HL-60 (cell line): ENCODE data around the gene RNF220.

Experiments used
- CTCF ChIP-seq: IDR thresholded peaks from one replicate; pipeline ENCODE4 v1.5.1; 2011; ENCODE audit warnings: low read length, control low read depth, inconsistent platforms; ENCODE audit not compliant: insufficient read depth
- REST ChIP-seq: IDR thresholded peaks from 2 replicates; pipeline ENCODE4 v1.6.1; 2012; ENCODE audit warnings: low read depth; ENCODE audit not compliant: insufficient replicate concordance

- TF ChIP-seq CTCF: no peak
- no peak for TF ChIP-seq REST
Measured at GRCh38 chr1:44660176-44660575, 255.1 kb downstream of the RNF220 start.
